MM.1S (cell line): ENCODE results near the gene PTPRG.

Experiments used
- EZH2phosphoT487 ChIP-seq: fragments of 300-600 bp; sonication (generic); IDR thresholded peaks from 2 replicates; pipeline ENCODE4 v1.6.1; 2018; ENCODE audit warnings: antibody characterized with exemption, low read length
- TF ChIP-seq, protein P1 (sequence below): fragments of 300-600 bp; sonication (generic); IDR thresholded peaks from 2 replicates; pipeline ENCODE4 v1.5.1; 2016; ENCODE audit warnings: antibody characterized with exemption, low read length, mixed read lengths

DNA sequence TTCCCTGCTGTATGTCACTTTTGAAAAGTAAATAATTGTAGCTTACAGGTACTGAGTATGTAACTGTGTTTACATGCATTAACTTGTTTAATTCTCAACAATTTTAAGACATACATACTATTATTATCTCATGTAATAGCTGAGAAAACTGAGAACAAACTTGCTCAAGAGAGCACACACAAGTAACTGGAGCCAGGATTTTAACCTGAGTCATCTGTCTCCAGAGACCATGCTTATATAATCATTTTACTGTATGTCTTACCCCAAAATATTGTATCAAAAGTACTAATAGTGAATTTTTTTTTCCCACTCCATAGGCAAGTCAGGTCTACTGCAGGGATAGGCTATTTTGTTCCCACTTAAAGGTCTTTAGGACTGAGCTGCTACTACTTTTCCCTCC lies 716.6 kb downstream of the PTPRG start:
- TF ChIP-seq EZH2phosphoT487, result no peak
- TF ChIP-seq, protein P1, sequence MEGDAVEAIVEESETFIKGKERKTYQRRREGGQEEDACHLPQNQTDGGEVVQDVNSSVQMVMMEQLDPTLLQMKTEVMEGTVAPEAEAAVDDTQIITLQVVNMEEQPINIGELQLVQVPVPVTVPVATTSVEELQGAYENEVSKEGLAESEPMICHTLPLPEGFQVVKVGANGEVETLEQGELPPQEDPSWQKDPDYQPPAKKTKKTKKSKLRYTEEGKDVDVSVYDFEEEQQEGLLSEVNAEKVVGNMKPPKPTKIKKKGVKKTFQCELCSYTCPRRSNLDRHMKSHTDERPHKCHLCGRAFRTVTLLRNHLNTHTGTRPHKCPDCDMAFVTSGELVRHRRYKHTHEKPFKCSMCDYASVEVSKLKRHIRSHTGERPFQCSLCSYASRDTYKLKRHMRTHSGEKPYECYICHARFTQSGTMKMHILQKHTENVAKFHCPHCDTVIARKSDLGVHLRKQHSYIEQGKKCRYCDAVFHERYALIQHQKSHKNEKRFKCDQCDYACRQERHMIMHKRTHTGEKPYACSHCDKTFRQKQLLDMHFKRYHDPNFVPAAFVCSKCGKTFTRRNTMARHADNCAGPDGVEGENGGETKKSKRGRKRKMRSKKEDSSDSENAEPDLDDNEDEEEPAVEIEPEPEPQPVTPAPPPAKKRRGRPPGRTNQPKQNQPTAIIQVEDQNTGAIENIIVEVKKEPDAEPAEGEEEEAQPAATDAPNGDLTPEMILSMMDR, result no peak
